ENCODE data around the gene ALG12.

The ALG12 gene

GRCh38 chr22:49956418-49956770, 38.2 kb upstream of the ALG12 start:
- TF ChIP-seq CTCF (IDR thresholded peaks at IDR 0.05; ENCODE audit: low read depth, low read length) = no peak
- DNase-seq (ENCODE audit: extremely low read depth, low read depth) = no peak

GRCh38 chr22:49955581-49956417, 37.6 kb upstream of the ALG12 start:
- DNase-seq (ENCODE audit: extremely low read depth, low read depth) = no peak
- TF ChIP-seq CTCF (IDR thresholded peaks at IDR 0.05; ENCODE audit: low read depth, low read length) = no peak

- no peak for TF ChIP-seq CTCF (IDR thresholded peaks at IDR 0.05; ENCODE audit: low read depth, low read length)
- no peak for DNase-seq (ENCODE audit: extremely low read depth, low read depth)
These were observed 36.8 kb upstream of the ALG12 start for GRCh38 chr22:49954991-49955580.

GRCh38 chr22:49954354-49954753, 36.1 kb upstream of the ALG12 start:
- DNase-seq (ENCODE audit: extremely low read depth, low read depth) = no peak
- TF ChIP-seq CTCF (IDR thresholded peaks at IDR 0.05; ENCODE audit: low read depth, low read length) = no peak

GRCh38 chr22:49953680-49954344, 35.6 kb upstream of the ALG12 start:
- no peak for DNase-seq (ENCODE audit: extremely low read depth, low read depth)
- no peak for TF ChIP-seq CTCF (IDR thresholded peaks at IDR 0.05; ENCODE audit: low read depth, low read length)

GRCh38 chr22:49953027-49953679, 34.9 kb upstream of the ALG12 start:
- no peak for DNase-seq (ENCODE audit: extremely low read depth, low read depth)
- TF ChIP-seq CTCF (IDR thresholded peaks at IDR 0.05; ENCODE audit: low read depth, low read length) = no peak

Data from AG09319 (cell line).